ENCODE results near the gene GNAZ. TPM values are rescaled to one million over a fixed set of nuclear protein-coding genes. Genes with fewer than 3 reads are reported as not detected.

GNAZ gene
- total RNA-seq, 1 donor from 2014 or later: 13.7 TPM

- Histone ChIP-seq H3K27ac (no peak overlapping the region), H3K36me3 (no peaks in the 10 kb centered on the region), H3K9me3 (no peaks in the 10 kb centered on the region), H3K27me3 (no peaks in the 10 kb centered on the region), H3K4me1 (peaks cover 4 to 10% of the 10 kb centered on the region in 2 donors), H3K4me3 (no peak overlapping the region)
- intact Hi-C loops (cut with DNase I): loop anchor here (10.0 kb wide), 1 partner anchor 217 kb away; no protein-coding TSS in a partner anchor
- TF ChIP-seq CTCF (IDR thresholded peaks at IDR 0.05): no peak
- DNase-seq (ENCODE audit: low spot score in 2 of 2): peak in 1 of 2 donors; percentile 2
Measured at GRCh38 chr22:23067691-23068090, 2.6 kb upstream of the GNAZ start.

GRCh38 chr22:23068096-23068831, 2.1 kb upstream of the GNAZ start:
- Histone ChIP-seq H3K27ac (no peak overlapping the region), H3K9me3 (no peaks in the 10 kb centered on the region), H3K27me3 (no peaks in the 10 kb centered on the region), H3K4me3 (no peak overlapping the region), H3K4me1 (peaks cover 4 to 10% of the 10 kb centered on the region in 2 donors), H3K36me3 (no peaks in the 10 kb centered on the region)
- DNase-seq (ENCODE audit: low spot score in 2 of 2): peak in 1 of 2 donors; percentile 58
- intact Hi-C loops (cut with DNase I): loop anchor here (10.0 kb wide), 1 partner anchor 217 kb away; no protein-coding TSS in a partner anchor
- TF ChIP-seq CTCF (IDR thresholded peaks at IDR 0.05): no peak

GRCh38 chr22:23068832-23069385, 1.4 kb upstream of the GNAZ start:
- no peaks in the 10 kb centered on the region for H3K27me3 ChIP-seq
- TF ChIP-seq CTCF (IDR thresholded peaks at IDR 0.05): no peak
- intact Hi-C loops (cut with DNase I): loop anchor here (10.0 kb wide), 1 partner anchor 216 kb away; no protein-coding TSS in a partner anchor
- no peaks in the 10 kb centered on the region for H3K9me3 ChIP-seq
- no peak overlapping the region for H3K27ac ChIP-seq
- H3K4me3 ChIP-seq: no peak overlapping the region
- peak in 1 of 2 donors; percentile 56 for DNase-seq (ENCODE audit: low spot score in 2 of 2)
- H3K4me1 ChIP-seq: peaks cover 4 to 10% of the 10 kb centered on the region in 2 donors
- no peaks in the 10 kb centered on the region for H3K36me3 ChIP-seq

- H3K4me1 ChIP-seq: peaks cover 4 to 10% of the 10 kb centered on the region in 2 donors
- H3K27ac ChIP-seq: no peak overlapping the region
- no peak for TF ChIP-seq CTCF (IDR thresholded peaks at IDR 0.05)
- H3K4me3 ChIP-seq: peak overlapping the region; percentile 60 to 74
- H3K27me3 ChIP-seq: no peaks in the 10 kb centered on the region
- no peaks in the 10 kb centered on the region for H3K36me3 ChIP-seq
- no peaks in the 10 kb centered on the region for H3K9me3 ChIP-seq
- intact Hi-C loops (cut with DNase I): loop anchor here (2.0 to 10.0 kb wide), 2 partner anchors 75 to 215 kb away; partner anchors contain the start of gene RAB36
- DNase-seq (ENCODE audit: low spot score in 2 of 2): peak; percentile 72 to 94
Measured at GRCh38 chr22:23069502-23070357, 589 bp upstream of the GNAZ start.

- Histone ChIP-seq H3K4me1 (peaks cover 4 to 10% of the 10 kb centered on the region in 2 donors), H3K36me3 (no peaks in the 10 kb centered on the region), H3K4me3 (peak overlapping the region; percentile 56 to 75), H3K27ac (no peak overlapping the region), H3K9me3 (no peaks in the 10 kb centered on the region), H3K27me3 (no peaks in the 10 kb centered on the region)
- intact Hi-C loops (cut with DNase I): loop anchor here (2.0 kb wide), 1 partner anchor 73 kb away; the partner anchor contains the start of gene RAB36
- no peak for TF ChIP-seq CTCF (IDR thresholded peaks at IDR 0.05)
- DNase-seq (ENCODE audit: low spot score in 2 of 2): peak in 1 of 2 donors; percentile 7
Measured at GRCh38 chr22:23071230-23072076, 1.1 kb downstream of the GNAZ start.

Data from ascending aorta (tissue), 2 donors.